CD4-positive, alpha-beta T cell (primary cell): ENCODE data around the gene NOS2. TPM values are rescaled to one million over a fixed set of nuclear protein-coding genes. Genes with fewer than 3 reads are reported as not detected.

Experiments used
- ATAC-seq: fragments of 200-7000 bp; cut with Tn5 transposase; one replicate; pipeline ENCODE4 v1.10.0; 2022; ENCODE audit warnings: mild to moderate bottlenecking; ENCODE audit not compliant: poor library complexity
- CTCF ChIA-PET: fragments of 350-600 bp; sonication (Branson Sonifier 250); formaldehyde crosslinking; loops from one replicate; lab custom pipeline; 2021; ENCODE audit warnings: antibody characterized with exemption, inconsistent platforms; lab: Charles Lee
- POLR2A ChIA-PET: fragments of 350-600 bp; sonication (Branson Sonifier 250); formaldehyde crosslinking; loops from one replicate; lab custom pipeline; 2021; ENCODE audit warnings: antibody characterized with exemption, inconsistent platforms; lab: Charles Lee
- DNase-seq, 14 experiments: peaks; one replicate each; pipeline ENCODE4 v3.0.0-alpha.2; 2013 to 2020; ENCODE audit warnings: mixed read lengths in 2 of 14
- H3K27ac ChIP-seq, 2 donors: one replicate each; pipeline versions ENCODE4 v1.5.1 to v1.7.0; 2013; ENCODE audit warnings: low read length in 2 of 2, low read depth in 1 of 2, mild to moderate bottlenecking in 1 of 2
- H3K27me3 ChIP-seq, 2 experiments: 1 replicate in 1 of 2; 2 replicates in 1 of 2; pipeline versions ENCODE4 v1.6.1 to v1.7.0; 2013; ENCODE audit warnings: low read length in 2 of 2, control low read depth in 1 of 2, mild to moderate bottlenecking in 1 of 2, moderate library complexity in 1 of 2; ENCODE audit not compliant: insufficient read depth in 2 of 2, control insufficient read depth in 1 of 2
- H3K36me3 ChIP-seq: one replicate; pipeline ENCODE4 v1.6.1; 2013; ENCODE audit warnings: low read length, control low read depth; ENCODE audit not compliant: insufficient read depth
- H3K4me1 ChIP-seq: one replicate; pipeline ENCODE4 v1.6.1; 2013; ENCODE audit warnings: low read length, control low read depth; ENCODE audit not compliant: insufficient read depth
- H3K4me3 ChIP-seq: one replicate; pipeline ENCODE4 v1.5.1; 2013; ENCODE audit warnings: mild to moderate bottlenecking, low read length, moderate library complexity
- H3K9me3 ChIP-seq, 2 experiments: 1 replicate in 1 of 2; 2 replicates in 1 of 2; pipeline versions ENCODE4 v1.6.1 to v1.7.0; 2013; ENCODE audit warnings: low read length in 2 of 2, mild to moderate bottlenecking in 2 of 2, control low read depth in 1 of 2, moderate library complexity in 1 of 2; ENCODE audit not compliant: control insufficient read depth in 1 of 2, insufficient read depth in 1 of 2
- H3K27ac Mint-ChIP-seq: one replicate; pipeline ENCODE4 v1.8.0; 2020; ENCODE audit warnings: mixed read lengths
- H3K27me3 Mint-ChIP-seq: one replicate; pipeline ENCODE4 v1.8.0; 2021; ENCODE audit warnings: mixed read lengths
- H3K36me3 Mint-ChIP-seq: one replicate; pipeline ENCODE4 v1.8.0; 2021; ENCODE audit warnings: low read depth, mixed read lengths
- H3K4me1 Mint-ChIP-seq: one replicate; pipeline ENCODE4 v1.8.0; 2021; ENCODE audit warnings: low read depth, mixed read lengths
- H3K4me3 Mint-ChIP-seq: one replicate; pipeline ENCODE4 v1.8.0; 2020; ENCODE audit warnings: mild to moderate bottlenecking, mixed read lengths
- H3K9me3 Mint-ChIP-seq: one replicate; pipeline ENCODE4 v1.8.0; 2020; ENCODE audit warnings: mixed read lengths
- intact Hi-C, 2 experiments: fragments of 100-400 bp; cut with DNase I in 1 of 2; cut with micrococcal nuclease in 1 of 2; formaldehyde crosslinking; loops; one replicate each; pipeline versions ENCODE4 v1.15.1 to v1.9.0; 2023 to 2025; cut with DNase I, micrococcal nuclease
- total RNA-seq, 174 experiments: library from RNA in 2 of 174; stranded (reverse) in 2 of 174; gene quantifications; one replicate each; pipeline ENCODE4 v1.2.3 and lab custom pipeline; 2021 to 2026
- TF ChIP-seq, protein P1 (sequence below): fragments of 200-600 bp; IDR thresholded peaks from one replicate; pipeline ENCODE4 v1.8.0; 2022; ENCODE audit warnings: antibody characterized with exemption, mild to moderate bottlenecking

Gene NOS2
- total RNA-seq, 2 experiments from 2014 or later = 0.08 TPM; not detected in 1

DNA sequence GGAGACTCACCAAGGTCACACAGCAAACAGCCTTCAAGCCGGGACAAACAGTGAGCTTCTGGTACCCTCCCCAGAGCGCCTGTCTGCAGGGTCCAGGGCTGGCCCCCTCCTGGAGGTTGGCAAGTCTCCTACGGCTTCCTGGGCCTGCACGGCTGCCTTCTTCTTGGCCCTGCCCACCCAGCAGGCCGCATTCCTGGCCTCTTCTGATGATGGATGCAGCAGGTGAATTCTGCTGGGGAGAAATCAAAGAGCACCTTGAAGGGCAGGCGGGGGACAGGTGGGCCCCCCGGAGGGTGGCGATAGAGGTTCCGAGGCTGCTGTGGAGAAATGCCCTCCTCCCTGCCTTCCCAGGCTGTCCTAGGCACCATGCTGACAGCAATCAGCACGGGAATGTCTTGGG lies 3.8 kb upstream of the NOS2 start:
- no peaks in the 10 kb centered on the region for H3K27me3 ChIP-seq
- H3K36me3 ChIP-seq = no peaks in the 10 kb centered on the region
- no peaks in the 10 kb centered on the region for H3K36me3 Mint-ChIP-seq
- CTCF ChIA-PET = interaction anchor here (1.5 to 5.1 kb wide), 4 partner anchors 29 to 89 kb away, joined by 3 to 63 read pairs (median 34); partner anchors contain the start of gene LYRM9
- ATAC-seq = no peak
- H3K4me3 ChIP-seq = no peak overlapping the region
- intact Hi-C loops = loop anchor here in 1 of 2 experiments (10.0 kb wide), 1 partner anchor 241 kb away; the partner anchor contains the start of gene NLK
- TF ChIP-seq, protein P1, sequence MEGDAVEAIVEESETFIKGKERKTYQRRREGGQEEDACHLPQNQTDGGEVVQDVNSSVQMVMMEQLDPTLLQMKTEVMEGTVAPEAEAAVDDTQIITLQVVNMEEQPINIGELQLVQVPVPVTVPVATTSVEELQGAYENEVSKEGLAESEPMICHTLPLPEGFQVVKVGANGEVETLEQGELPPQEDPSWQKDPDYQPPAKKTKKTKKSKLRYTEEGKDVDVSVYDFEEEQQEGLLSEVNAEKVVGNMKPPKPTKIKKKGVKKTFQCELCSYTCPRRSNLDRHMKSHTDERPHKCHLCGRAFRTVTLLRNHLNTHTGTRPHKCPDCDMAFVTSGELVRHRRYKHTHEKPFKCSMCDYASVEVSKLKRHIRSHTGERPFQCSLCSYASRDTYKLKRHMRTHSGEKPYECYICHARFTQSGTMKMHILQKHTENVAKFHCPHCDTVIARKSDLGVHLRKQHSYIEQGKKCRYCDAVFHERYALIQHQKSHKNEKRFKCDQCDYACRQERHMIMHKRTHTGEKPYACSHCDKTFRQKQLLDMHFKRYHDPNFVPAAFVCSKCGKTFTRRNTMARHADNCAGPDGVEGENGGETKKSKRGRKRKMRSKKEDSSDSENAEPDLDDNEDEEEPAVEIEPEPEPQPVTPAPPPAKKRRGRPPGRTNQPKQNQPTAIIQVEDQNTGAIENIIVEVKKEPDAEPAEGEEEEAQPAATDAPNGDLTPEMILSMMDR = no peak
- H3K27me3 Mint-ChIP-seq = no peaks in the 10 kb centered on the region
- peaks cover 22% of the 10 kb centered on the region for H3K4me1 Mint-ChIP-seq
- H3K27ac Mint-ChIP-seq = no peak overlapping the region
- H3K9me3 ChIP-seq = no peaks in the 10 kb centered on the region
- POLR2A ChIA-PET = interaction anchor here (5.6 kb wide), 1 partner anchor 89 kb away, joined by 128 read pairs; the partner anchor contains the start of gene LYRM9
- no peak for DNase-seq
- no peak overlapping the region for H3K27ac ChIP-seq
- H3K4me3 Mint-ChIP-seq = no peak overlapping the region
- peaks cover 32% of the 10 kb centered on the region for H3K4me1 ChIP-seq
- no peaks in the 10 kb centered on the region for H3K9me3 Mint-ChIP-seq

DNA sequence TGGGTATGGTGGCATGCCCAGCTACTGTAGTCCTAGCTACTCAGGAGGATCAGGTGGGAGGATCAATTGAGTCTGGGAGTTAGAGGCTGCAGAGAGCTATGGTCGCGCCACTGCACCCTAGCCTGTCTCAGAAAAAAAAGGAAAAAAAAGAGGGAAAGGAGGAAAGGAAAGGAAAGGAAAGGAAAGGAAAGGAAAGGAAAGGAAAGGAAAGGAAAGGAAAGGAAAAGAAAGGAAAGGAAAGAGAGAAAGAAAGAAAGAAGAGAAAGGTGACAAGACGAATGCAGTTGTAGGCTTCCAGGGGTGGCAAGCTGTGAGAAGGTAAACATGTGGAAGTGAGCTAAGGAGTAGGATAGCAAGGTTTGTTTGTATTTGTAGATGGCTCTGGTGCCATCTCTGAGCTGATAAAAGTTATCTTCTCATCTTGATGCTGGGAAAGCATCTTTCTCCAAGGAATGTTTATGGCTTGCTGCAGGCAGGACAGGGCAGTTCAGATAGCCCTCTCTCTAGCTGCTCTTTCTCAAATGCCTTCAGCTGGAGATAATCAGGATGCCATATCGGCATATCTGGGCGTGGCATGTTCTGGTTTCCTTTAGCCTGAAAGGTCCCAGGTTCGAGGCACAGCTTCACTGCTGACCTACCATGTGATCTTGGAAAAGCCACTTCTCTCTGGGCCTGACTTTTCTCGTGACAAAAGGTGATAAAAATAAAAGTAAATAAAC lies 2.8 kb upstream of the NOS2 start:
- ChIA-PET POLR2A (interaction anchor here (0.6 to 0.8 kb wide), 2 partner anchors 44 to 90 kb away, joined by 4 read pairs; partner anchors contain the start of gene LYRM9), CTCF (interaction anchor here (2.0 kb wide), 1 partner anchor 77 kb away, joined by 5 read pairs; no protein-coding TSS in a partner anchor)
- DNase-seq (no peak), ATAC-seq (no peak)
- Mint-ChIP-seq H3K4me3 (no peak overlapping the region), H3K4me1 (peaks cover 18% of the 10 kb centered on the region), H3K36me3 (no peaks in the 10 kb centered on the region), H3K27ac (no peak overlapping the region), H3K9me3 (no peaks in the 10 kb centered on the region), H3K27me3 (peaks cover 3% of the 10 kb centered on the region)
- TF ChIP-seq, protein P1 = no peak
- intact Hi-C loops = loop anchor here in 1 of 2 experiments (10.0 kb wide), 1 partner anchor 242 kb away; the partner anchor contains the start of gene NLK
- no peak overlapping the region for H3K4me3 ChIP-seq
- peaks cover 22% of the 10 kb centered on the region for H3K4me1 ChIP-seq
- H3K36me3 ChIP-seq = no peaks in the 10 kb centered on the region
- peaks cover 0 to 3% of the 10 kb centered on the region in 2 experiments for H3K27me3 ChIP-seq
- H3K27ac ChIP-seq = no peak overlapping the region
- H3K9me3 ChIP-seq = no peaks in the 10 kb centered on the region

DNA sequence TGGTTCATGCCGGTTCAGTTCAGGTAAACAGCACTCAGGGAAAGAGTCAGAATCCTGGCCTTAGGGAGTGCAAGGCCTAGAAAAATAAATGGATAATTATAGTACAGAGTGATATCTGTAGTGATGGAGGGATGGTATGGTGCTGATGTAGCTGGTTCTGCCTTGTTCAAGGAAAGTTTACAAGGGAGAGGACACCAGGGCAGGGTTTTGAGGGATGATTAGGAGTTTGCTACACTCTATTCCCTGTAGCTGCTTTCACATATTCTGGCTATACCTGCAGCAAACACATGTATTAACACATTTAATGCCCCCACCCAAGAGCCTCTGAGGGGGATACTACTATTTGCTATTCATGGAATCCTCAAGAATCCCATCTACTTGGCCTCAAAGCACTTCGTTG lies 1.7 kb upstream of the NOS2 start:
- H3K4me1 Mint-ChIP-seq = peaks cover 11% of the 10 kb centered on the region
- POLR2A ChIA-PET = interaction anchor here (1.3 kb wide), 1 partner anchor 92 kb away, joined by 3 read pairs; no protein-coding TSS in a partner anchor
- ATAC-seq = no peak

More for the DNA sequence above, 1.7 kb upstream of the NOS2 start:
- Mint-ChIP-seq H3K9me3 (no peaks in the 10 kb centered on the region), H3K4me3 (no peak overlapping the region), H3K36me3 (no peaks in the 10 kb centered on the region), H3K27me3 (peaks cover 14% of the 10 kb centered on the region), H3K27ac (no peak overlapping the region)
- CTCF ChIA-PET = interaction anchor here (2.0 kb wide), 1 partner anchor 78 kb away, joined by 5 read pairs; no protein-coding TSS in a partner anchor
- H3K4me1 ChIP-seq = peaks cover 14% of the 10 kb centered on the region
- no peak overlapping the region for H3K27ac ChIP-seq
- intact Hi-C loops = loop anchor here in 1 of 2 experiments (10.0 kb wide), 1 partner anchor 243 kb away; the partner anchor contains the start of gene NLK
- H3K27me3 ChIP-seq = peaks cover 0 to 6% of the 10 kb centered on the region in 2 experiments
- H3K36me3 ChIP-seq = no peaks in the 10 kb centered on the region
- no peak for DNase-seq
- H3K9me3 ChIP-seq = no peaks in the 10 kb centered on the region
- TF ChIP-seq, protein P1 = no peak
- H3K4me3 ChIP-seq = no peak overlapping the region
